GM18858 (cell line): ENCODE measurements around the gene ACAD9.
"Not testable (repeated sequence)": the region's sequence is repeated elsewhere in the genome, so short reads cannot be mapped to it uniquely, and the experiment has no call there.

Source experiments
- ATAC-seq: cut with Tn5 transposase; IDR thresholded peaks from one replicate; pipeline ENCODE4 v1.9.1; 2021; ENCODE audit not compliant: unreplicated experiment

ACAD9 gene

GRCh38 chr3:128889139-128889894 is 9.9 kb downstream of the ACAD9 start:
- no peak for ATAC-seq

DNA sequence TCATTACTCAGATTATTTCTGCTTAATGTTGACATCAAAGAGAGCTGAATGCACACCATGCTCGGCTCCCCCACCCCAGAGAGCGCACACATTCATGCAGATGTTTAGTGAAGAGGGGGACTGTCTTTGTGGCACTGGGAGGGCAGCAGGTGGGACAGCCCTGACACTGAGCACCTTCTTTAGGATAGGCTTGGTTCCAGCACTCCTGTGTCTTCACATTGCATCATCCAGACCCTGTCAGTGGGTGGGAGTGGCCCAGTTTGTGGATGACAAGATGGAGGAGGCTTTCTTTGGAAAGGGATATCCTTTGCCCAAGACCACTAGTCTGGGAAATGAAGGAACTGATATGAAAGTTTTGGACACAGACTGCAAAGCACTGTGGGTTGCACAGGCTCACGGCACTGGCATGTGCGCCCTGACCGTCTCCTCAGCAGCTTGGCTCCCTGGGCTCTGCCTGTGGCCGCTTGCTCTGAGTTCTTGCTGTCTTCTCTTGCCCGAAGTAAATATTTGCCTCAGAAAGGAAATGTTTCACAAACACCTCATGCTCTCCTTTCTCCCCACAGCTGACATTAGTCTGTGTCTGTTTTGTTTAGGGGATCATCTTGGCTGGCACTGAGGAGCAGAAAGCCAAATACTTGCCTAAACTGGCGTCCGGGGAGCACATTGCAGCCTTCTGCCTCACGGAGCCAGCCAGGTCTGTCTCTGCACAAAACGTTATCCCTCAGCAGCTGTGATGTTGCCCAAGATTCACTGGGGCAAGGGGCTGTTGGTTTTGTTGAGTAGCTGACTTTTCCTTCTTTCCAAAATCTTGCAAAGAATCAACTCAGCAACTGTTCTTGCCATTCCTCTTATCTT is 16.6 kb downstream of the ACAD9 start:
- no peak for ATAC-seq

DNA sequence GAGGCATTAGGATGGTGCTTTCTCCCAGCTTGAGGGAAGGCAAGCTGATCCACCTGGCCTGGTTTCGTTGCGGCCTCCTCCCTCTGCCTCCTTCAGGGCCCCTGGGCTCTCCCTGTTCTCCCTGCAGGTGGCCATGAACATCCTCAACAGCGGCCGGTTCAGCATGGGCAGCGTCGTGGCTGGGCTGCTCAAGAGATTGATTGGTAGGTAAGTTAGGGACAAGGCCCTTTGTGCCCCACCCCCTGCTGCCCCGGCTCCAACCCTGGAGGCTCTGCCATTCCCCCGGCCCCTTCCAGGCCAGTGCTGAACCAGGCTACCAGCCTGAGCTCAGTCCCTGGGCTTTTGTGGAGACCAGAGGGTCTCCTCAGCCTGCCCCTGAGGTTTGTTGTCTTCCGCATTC is 23.0 kb downstream of the ACAD9 start:
- ATAC-seq: no peak

DNA sequence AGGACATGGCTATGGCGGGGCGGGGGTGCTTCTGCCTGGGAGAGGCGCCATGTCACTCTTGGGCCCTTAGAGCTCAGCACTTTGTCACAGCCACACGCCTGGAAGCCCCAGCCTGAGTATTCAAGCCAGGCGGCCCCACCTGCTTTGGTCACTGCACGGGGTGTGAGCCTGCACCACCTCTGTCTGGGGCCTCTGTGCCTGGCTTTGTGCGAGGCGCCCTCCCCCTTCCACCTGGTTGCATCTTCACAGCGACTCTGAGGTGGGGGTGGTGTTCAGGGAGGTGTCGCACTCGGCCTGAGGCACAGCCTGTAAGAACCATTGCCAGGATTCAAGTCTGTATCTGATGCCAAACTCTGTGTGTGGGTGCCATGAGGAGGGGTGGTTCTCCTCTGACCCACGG is 24.1 kb downstream of the ACAD9 start:
- ATAC-seq: no peak

DNA sequence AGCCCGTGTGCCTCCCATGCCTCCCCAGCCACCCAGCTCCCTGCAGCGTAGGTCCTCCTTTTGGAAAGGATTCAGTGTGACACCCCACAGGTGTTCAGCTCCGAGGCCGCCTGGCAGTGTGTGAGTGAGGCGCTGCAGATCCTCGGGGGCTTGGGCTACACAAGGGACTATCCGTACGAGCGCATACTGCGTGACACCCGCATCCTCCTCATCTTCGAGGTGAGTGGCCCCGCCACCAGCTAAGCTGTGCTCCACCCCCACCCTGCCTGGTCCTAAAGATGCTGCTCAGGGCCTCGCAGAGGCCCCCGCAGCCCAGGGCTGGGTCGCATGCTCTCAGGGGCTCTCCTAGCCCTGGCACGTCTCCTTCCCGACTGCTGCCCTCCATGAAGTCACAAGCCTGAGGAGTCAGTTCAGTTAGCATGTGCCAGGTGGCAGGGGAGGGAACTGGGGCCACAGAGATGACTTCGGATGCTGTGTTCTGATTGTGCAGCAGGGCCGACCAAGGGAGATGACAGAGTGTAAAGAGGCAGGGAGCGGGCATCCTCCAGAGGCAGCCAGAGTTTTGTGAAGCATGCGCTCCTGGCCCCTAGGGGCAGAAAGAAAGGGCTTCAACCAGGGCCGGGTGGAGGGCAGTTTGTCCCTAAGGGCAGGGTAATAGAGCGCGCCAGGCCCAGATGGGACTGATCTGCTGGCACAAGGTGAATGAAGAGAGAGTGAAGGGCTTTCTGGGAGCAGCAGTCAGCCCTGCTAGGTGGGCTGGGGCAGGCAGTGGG is 26.8 kb downstream of the ACAD9 start:
- no peak for ATAC-seq

DNA sequence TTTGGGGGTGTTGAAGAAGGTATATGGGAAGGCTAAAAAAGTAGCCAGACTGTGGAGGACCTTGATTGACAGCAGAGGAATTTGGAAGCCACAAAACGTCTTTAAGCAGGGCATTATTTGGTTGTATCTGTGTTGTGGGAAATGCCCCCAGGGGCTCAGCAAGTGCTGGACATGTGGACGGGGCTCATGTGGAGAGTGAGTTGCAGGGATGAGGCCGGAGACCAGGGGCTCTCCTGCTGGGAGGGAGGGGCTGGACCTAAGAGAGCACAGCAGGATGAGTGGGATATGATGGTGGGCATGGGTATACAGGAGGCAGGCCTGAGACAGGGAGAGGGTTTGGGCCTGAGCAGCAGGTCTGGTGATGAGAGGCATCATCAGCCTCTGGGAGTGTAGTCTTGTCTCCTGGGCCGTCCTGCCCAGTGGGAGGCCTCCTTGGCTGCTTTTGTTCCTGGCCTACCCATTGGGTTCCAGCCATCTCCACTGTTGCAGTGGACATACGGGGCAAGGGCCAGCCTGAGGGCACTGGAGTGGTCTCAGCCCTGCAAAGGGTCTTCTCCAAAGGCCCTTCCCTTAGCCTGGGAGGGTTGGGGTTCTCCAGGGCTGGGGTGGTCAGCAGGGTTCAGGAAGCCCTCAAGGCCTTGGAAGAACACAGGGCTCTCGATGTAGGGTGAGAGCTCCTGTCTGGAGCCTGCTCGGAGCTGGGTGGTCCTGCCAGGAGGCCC is 27.5 kb downstream of the ACAD9 start:
- no peak for ATAC-seq

DNA sequence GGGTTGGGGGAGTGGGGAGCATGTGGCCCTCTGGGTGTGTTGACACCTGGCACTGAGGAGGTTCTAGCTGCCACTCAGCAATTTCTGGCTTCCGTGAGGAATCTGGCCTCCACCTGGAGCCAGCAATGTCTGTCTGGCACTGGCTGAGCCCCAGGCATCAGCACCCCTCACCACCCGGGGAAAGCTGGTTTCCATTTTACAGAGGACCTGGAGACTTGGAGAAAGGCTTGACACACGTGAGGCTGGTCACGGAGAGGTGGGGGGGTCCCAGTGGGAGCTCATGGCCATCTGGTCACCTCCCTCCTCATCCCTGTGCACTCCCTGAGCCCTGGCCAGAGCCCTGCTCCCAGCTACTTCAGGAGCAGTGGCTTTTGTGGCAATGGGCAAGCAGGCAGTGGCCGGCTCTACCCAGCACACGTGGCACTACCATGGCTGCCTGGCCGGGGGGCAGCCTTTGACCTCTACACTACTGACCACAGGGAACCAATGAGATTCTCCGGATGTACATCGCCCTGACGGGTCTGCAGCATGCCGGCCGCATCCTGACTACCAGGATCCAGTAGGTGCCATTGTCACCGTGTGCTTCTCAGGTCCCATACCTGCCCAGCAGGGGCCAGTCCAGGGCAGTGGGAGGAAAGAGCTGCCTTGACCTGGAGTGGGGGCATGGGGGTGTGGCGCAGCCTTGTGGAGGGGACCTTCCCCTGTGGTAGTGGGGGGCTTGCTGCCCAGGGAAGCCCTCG is 28.5 kb downstream of the ACAD9 start:
- ATAC-seq: no peak

DNA sequence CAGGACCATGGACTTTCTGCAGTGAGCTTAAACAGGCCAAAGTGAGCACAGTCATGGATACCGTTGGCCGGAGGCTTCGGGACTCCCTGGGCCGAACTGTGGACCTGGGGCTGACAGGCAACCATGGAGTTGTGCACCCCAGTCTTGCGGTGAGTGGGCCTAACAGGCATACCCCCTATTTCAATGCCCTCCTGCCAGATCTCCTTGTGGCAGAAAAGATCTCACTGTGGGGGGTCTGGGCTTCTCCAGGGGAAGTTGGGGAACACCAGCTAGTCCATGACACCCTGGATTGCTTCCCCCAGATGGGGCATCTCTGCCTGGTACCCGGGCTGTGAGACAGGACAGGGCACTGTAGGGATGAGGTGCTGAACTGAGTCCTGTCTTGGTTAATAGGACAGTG is 29.5 kb downstream of the ACAD9 start:
- no peak for ATAC-seq

GRCh38 chr3:128910006-128910405 is 30.6 kb downstream of the ACAD9 start:
- ATAC-seq: no peak

DNA sequence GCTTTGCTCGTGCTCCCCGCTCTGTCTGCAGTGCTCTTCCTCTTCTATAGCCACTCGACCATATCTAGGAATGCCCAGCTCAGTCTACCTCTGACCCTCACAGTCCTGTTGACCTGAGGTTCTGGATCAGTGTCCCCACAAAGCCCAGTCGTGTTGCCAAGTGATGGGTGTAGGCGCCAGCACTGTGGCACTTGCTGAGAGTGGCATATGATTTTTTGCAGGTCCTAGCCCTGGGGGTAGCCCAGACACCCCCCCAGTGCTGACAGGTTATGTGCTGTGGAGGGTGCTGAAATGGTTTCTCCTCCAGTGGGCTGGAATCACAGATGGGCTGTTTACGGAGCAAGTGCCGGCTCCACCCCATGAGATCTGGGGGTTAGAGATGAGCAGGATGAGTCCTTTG is 32.5 kb downstream of the ACAD9 start:
- ATAC-seq: no peak

- no peak for ATAC-seq
These were observed 35.7 kb downstream of the ACAD9 start for GRCh38 chr3:128914966-128915645.

DNA sequence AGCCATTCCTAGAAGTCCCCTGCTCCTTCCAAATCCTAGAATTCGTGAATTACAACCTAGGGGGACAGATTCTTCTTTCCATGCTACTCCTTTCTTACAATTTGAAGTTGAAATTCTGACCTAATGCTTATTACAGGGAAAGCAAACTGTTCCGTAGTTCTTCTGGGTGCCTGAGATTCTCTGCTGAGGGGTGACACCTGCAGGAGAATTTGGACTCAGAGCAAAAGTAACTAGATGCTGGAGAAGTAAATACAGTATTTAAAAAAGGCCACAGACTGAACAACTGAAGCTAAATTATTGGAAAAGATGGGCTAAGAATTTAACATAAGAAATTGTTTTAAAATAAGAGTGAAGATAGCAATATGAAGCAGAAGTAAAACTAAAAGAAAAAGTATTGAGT is 37.9 kb downstream of the ACAD9 start:
- no peak for ATAC-seq

- no peak for ATAC-seq
These were observed 40.6 kb downstream of the ACAD9 start for GRCh38 chr3:128919988-128920387.

GRCh38 chr3:128922804-128923459 is 43.5 kb downstream of the ACAD9 start:
- ATAC-seq: no peak

DNA sequence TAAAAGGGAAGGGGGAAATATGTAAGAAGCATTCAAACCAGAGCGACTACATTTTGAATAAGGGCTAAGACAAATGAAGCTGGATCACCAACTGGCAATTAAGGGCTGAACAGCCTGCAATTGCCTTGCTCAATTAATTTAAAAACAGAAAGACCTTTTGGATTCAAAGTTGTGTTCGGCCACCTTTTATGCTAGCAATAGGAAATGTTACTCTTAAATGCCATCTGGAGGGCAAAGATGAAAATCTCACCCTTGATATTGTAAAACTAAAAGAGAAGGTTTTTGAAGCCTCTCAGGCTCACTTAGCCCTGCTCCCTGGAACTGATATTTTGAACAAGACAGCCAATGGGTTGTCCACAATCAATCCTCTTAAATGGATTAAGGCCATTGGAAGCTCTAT is 44.2 kb downstream of the ACAD9 start:
- no peak for ATAC-seq

GRCh38 chr3:128923986-128924385 is 44.6 kb downstream of the ACAD9 start:
- not testable (repeated sequence) for ATAC-seq

GRCh38 chr3:128929364-128929763 is 49.9 kb downstream of the ACAD9 start:
- no peak for ATAC-seq

DNA sequence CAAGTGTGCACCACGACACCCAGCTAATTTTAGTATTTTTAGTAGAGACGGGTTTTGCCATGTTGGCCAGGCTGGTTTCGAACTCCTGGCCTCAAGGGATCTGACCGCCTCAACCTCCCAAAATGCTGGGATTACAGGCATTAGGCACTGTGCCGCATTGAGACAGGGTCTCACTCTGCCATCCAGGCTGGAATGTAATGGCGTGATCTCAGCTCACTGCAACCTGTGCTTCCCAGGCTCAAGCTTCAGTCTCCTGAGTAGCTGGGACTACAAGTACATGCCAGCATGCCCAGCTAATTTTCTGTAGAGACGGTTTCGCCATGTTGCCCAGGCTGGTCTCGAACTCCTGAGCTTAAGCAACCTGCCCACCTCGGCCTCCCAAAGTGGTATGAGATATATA is 51.6 kb downstream of the ACAD9 start:
- no peak for ATAC-seq

GRCh38 chr3:128932516-128933212 is 53.2 kb downstream of the ACAD9 start:
- no peak for ATAC-seq
